ENCODE results near the gene TMEM181.
"Not testable (repeated sequence)": the region's sequence is repeated elsewhere in the genome, so short reads cannot be mapped to it uniquely, and the experiment has no call there.

TMEM181 gene

DNA sequence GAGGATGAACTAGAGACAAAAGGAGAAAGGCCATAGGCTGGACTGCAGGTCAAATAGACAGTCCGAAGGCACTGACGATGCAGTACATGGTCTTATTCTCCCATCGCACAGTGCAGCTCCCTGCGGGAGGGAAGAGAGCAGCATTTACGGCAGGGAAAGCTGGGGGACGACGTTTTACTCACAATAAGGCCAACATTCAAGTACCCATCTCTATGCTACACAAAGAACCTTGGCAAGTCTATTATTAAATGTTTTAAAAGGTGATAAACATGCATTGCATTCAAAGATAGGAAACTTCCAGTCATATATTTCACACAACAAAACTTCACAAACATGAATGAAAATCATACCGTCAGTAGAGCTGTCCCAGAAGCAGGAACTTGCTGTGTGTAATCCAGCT lies 76.9 kb downstream of the TMEM181 start:
- FAIRE-seq (no peak), DNase-seq (ENCODE audit: low spot score) (no peak)

DNA sequence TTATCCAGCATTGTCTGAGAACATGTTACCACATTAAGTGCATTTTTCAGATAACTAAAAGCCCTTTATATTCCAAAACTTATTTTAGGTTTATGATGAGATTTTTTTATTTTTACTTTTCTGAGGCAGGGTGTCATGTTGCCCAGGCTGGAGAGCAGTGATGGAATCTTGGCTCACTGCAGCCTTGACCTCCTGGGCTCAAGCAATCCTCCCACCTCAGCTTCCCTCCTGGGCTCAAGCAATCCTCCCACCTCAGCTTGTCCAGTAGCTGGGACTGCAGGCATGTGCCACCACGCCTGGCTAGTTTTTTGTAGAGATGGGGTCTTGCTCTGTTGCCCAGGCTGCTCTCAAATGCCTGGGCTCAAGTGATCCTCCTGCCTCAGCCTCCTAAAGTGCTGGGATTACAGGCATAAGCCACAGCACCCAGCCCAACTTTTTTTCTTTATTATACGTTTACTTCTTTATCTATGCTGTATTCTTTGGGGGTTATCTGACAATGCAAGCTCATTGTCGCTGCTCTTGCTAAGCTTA lies 78.5 kb downstream of the TMEM181 start:
- no peak for FAIRE-seq
- no peak for DNase-seq (ENCODE audit: low spot score)

DNA sequence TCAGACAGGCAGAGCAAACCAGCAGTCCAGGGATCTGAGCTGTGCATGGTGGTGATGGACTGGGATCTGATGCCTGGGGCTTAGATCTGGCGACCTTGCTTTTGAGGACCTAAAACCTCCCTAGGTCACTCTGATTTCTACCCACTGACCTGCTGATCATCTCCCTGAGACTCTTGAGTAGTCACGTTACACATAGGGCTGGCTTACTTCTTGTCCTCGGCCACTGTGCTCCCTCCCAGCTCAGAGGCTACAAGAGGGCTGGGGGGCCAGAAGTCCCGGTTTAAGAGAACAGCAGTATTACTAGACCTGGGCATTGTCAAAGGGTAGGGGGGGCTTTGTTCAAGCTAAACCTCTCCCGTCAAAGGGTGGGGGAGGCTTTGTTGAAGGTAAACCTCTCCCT lies 79.2 kb downstream of the TMEM181 start:
- FAIRE-seq = no peak
- no peak for DNase-seq (ENCODE audit: low spot score)

DNA sequence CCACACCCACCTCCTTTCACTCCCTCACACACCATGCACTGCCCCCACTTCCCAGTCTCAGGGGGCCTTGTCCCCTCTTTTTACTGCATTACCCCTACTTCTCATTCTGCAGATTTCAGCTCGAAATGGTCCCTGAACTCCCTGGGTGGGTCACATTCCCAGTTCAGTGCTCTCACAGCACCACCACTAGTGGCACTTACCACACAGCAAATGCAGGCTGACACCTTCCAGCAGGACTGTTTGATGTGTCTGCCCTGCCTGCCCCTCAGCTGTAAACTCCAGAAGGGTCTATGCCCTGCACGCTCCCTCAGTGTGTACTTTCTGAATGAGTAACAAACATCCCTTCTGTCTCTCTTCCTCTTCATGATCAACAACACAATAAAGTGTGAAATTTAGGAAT lies 80.6 kb downstream of the TMEM181 start:
- DNase-seq (ENCODE audit: low spot score) (no peak), FAIRE-seq (no peak)

DNA sequence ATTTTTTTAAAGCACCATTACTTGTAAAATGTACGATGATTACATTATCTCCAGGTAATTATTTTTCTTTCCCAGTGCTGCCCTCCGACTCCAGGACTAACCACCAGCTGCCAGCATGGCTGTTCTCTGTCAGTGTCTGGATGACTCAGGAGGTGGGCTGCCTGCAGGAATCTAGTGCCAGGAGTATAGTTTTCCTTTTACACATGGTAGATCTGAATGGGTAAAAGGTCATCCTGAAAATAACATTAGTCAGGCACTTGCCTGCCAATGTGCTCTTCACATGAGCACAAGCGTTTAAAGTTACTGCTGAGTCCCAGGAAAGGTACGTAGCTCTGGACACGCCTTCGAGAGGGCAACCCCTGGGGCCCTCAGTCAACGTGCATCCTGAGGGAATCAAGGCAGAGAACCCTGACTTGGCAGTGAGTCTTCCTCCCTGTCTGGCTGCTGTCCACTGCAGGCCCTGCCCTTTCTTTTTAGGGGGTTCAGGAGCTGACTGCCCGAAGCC lies 82.3 kb downstream of the TMEM181 start:
- no peak for FAIRE-seq
- peak; percentile 46 for DNase-seq (ENCODE audit: low spot score)

DNA sequence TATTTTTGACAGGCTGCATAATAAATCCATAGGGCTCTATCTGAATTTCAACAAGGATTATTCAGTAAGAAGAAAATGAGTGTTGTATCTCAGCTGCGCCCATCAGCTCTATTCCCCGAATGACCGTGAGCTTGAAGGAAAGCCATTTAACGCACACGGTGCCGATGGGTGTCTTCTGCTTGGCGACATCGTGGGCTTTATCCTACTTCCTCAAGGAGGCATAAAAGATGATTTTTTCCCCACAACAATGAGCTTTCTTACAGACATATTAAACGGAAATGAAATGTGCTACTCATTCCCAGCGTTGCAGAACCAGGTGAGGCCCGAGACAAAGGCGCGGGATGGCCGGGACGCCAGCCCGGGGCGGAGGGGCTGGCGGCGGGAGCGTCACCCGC lies 83.9 kb downstream of the TMEM181 start:
- DNase-seq (ENCODE audit: low spot score) = no peak
- FAIRE-seq = no peak

DNA sequence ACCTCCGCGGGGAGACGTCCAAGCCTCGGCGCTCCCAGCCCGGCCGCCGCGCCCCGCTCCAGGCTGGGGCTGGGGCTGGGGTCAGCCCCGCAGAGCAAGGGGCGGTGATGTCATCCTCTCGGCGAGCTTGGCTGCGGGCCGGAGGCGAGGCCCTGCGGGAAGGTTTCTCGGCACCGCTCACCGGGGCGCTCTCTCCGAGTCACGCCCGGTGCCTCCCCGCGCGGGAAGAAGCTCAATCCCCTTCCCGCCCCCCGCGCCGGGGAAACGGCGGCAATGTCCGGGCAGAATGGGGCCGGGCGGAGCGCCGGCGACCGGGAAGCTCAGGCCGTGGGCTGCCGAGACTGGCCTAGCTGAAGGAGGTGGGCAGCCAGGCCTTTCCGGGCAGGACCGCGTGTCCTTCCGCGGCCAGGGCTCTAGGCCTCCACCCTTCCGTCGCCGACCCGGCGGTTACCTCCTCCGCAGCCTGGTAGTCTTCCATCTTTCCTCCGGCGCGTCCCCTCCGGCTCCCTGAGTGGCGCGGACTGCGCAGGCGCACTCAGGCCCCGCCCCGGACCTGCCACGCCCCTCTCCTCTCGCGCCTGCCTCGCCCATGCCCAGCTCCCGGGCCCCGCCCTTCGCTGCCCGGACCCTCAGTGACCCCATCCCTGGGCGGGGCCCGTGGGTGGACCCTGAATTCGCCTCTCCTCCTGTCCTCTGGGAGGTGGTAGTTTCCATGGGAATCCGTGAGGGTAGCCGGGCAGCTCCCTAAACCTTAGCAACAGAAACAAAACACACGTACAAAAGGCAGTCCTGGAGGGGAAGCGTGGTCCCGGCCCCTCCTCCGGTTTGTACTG lies 84.6 kb downstream of the TMEM181 start, which contains the start of gene DYNLT1:
Gene DYNLT1, minus strand, starts transcription at position 513 of the 833 bp plus-strand sequence. Its CDS starts 35 bp downstream, at position 478.
- FAIRE-seq = peak; percentile 86
- DNase-seq (ENCODE audit: low spot score) = peak; percentile 97

DNA sequence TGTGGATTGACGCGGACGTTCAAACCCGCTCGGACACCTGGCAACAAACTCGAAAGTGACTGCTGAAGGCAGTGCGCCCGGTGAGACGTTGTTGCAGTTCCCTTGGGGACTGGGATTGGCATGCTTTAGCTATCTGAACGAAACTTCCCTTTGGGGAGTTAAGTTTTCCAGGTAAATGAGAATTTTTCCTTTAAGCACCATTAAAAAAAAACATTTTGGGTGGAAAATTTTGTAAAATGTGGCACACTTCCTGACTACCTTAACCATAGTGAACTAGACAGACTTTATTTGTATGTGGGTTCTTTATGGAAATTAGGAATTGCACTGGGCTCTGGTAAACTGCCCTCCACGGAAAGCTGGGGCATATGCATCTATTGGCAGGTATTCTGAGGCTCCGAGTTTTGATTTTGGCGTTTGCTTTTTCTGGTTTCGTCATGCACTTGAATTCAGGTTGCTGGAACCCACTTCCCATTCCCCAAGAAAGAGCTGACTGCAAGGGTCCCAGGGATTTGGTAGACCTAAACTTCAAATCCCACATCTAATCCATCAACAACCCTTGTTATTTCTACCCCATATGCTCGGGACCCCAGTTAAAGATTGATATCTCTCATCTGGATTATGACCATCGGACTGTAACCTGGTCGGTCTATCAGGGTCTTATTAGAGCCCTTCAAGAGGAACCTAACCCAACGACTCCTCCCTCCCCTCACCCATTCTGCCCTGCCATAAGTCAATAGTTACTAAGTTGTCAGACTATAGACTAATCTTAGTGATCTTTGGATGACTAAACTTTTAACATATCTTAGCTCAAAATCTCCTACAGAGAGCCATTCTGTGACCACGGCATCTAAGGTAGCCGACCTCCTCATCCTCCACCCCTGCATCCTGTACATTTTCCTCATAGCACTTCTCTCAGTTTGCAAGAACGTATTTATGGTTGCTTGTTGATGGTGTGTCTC lies 85.5 kb downstream of the TMEM181 start:
- DNase-seq (ENCODE audit: low spot score) = no peak
- no peak for FAIRE-seq

DNA sequence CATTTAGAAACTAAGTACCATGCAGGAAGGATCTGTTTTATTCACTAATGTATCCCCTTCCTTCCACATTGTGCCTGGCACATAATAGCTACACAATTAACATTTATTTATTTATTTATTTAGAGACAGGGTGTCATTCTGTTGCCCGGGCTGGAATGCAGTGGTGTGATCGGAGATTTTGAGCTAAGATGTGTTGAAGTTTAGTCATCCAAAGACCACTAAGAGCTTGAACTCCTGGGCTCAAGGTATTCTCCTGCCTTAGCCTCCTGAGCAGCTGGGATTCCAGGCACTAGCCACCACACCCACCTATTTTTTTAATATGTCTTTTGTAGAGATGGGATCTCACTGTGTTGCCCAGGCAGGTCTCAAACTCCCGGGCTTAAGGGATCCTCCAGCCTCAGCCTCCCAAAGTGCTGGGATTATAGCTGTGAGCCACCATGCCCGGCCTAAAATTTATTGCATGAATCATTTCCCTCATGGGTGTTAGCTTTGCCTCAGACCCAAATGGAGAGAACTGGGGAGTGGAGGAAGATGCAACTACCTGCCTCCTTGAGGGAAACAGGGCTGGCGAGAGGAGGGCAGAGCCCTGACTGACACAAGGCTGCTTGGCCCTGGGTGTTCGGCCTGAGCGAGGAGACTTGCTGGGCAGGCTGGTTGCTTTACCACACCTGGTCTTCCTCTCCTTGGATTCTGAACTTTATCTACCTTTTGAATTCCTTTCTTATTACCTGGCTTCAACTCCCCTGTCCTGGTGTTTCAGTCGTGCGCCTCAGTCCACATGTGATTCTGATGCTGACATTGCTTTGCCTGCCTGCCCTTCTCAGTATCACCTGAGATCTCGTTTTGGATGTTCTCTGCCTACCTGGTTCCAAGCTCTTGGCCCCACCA lies 86.4 kb downstream of the TMEM181 start:
- FAIRE-seq (no peak), DNase-seq (ENCODE audit: low spot score) (no peak)

DNA sequence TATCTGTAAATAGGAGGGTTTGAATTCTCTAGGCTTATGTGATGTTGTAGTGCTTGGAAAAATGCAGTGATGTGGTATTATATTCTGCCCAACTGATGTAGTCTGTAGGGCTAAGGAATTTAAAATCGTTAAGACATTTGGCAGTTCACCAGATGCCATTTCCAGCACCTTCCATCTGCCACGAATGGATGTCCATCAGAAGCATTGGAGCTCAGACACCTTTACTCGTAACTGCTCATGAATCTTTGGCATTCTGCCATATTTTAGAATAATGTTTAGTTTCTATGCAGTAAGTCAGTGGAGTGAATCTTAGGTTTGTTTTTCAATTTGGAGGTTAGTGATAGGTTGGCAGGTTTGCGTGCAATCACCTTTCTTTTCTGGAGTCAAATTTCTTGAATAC lies 87.6 kb downstream of the TMEM181 start:
- no peak for FAIRE-seq
- no peak for DNase-seq (ENCODE audit: low spot score)

DNA sequence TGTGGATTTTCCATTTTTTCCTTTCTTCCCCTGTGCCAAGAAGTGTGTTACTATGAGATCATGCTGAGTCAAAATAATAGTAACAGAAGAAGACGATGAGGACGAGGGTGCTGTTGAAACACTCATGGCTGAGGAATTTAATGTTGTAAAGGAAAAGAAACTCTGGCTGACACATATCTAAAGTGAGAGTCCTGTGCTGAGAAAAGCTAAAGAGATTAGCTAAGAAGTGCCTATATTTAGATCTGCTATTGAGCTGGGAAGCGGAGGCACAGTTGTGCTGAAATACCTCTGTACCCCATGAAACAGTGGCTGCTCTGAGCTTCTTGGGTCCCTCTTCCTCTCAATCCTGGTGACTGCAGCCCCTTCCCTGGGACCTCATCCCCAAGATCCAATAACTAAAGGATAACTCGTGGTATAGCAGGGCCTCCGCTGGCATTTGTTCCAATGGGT lies 88.8 kb downstream of the TMEM181 start:
- DNase-seq (ENCODE audit: low spot score) (peak; percentile 46), FAIRE-seq (no peak)

DNA sequence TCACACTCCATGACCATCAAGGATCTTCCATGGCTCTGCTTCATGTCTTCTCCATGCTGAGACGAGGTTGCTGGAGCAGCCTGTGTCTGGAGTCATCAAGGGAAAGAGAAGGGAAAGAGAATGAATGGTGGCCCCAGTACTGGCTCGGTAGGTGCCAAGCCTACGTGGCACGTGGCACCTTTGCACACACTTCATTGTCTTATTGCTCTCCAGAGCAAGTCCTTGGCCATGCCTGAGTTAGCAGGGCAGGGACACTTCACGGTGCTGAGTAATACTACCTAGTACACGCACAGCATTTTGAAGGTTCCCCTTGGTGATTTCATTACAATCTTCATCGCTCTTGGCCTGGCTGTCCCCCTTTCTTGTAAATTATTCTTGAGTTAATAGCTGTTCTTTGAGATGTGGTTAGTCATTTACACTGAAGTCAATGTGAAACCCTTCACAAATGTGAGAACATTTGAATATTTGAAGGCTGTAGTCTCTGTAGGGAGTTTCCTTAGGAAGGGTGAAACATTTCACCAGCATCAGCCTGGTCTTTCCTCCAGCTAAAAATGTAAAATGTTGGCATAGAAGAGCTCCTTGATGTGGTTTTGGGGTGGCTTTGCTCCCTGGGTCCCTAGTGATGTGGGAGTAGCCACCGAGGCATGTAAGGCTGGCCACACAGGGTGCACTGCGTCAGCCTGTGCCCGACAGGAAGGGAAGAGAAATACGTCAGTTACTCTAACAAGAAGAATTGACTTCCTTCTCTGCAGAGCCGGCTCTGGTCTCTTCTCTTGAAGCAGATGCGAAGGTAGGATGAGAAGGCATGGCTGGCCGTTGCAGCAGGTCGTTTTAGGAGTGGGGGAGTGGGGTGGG lies 89.6 kb downstream of the TMEM181 start, which contains the start of gene SYTL3:
Gene SYTL3, plus strand, starts transcription at position 766 of the 855 bp plus-strand sequence. CDS start 13,215 bp downstream, outside the sequence.
- DNase-seq (ENCODE audit: low spot score) (peak; percentile 48), FAIRE-seq (no peak)

DNA sequence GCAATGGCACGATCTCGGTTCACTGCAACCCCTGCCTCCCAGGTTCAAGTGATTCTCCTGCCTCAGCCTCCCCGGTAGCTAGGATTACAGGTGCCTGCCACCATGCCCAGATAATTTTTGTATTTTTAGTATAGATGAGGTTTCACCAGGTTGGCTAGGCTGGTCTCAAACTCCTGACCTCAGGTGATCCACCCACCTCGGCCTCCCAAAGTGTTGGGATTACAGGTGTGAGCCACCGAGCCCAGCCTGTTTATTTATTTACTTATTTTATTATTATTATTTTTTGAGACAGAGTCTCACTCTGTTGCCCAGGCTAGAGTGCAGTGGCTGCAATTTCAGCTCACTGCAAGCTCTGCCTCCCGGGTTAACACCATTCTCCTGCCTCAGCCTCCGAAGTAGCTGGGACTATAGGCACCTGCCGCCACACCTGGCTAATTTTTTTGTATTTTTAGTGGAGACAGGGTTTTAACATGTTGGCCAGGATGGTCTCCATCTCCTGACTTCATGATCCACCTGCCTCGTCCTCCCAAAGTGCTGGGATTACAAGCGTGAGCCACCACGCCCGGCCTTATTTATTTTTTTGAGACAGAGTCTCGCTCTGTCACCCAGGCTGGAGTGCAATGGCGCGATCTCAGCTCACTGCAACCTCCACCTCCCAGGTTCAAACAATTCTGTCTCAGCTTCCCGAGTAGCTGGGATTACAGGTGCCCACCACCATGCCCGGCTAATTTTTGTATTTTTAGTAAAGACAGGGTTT lies 92.3 kb downstream of the TMEM181 start:
- FAIRE-seq; DNase-seq (ENCODE audit: low spot score): not testable (repeated sequence)

DNA sequence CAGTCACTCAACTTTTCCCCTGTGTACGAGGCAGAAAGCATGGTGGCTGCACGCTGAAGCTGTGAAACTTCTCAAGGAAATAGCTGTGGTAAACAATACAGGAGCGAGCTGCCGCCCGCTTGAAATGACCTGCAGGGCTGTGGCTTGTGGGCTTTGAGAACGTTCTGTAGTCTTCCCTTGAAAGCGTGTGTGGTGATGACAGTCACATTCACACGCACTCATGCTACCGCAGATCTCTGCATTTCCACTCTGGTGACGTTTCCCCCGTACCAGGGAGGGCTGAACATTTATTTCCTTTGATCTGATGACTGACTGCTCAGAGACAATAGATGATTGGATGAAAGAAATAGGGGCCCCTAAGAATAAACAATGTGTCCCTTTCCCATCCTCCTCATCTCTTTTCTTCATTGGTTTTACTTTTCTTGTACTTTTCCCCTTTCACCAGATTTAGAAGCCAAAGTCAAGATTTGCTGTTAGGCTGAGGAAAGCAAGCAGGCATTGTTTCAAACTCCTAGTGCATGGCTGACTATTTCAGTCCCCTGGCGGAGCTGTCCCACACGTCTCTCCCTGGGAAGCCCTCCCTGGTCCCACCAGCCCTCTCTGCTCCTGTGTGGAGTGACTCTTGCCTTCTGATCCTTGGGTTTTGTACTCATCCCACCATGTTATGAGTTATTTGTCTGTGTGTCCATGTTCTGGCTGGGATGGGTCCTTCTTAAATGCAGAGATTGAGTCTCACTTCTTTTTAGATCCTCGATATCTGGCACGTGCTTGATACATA lies 93.9 kb downstream of the TMEM181 start:
- FAIRE-seq (no peak), DNase-seq (ENCODE audit: low spot score) (no peak)

DNA sequence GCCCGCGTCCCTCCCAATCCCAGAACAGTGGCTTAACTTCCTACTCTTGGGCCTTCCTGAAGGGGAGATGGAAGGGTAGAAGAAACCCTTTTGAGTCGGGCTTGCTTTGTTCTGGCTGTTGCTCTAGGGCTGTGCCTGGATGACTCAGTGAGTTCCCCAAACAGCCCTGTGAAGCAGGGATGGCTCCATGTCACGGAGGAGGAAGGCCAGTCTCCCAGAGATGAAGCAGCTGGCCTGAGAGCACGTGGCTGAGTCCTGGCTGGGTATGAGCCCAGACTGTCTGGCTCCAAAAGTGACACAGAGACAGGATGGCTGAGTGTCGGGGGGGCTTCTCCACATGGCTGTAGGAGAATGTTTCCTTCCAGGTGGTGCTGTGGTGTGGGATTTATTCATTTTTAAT lies 94.6 kb downstream of the TMEM181 start:
- DNase-seq (ENCODE audit: low spot score) (peak; percentile 50), FAIRE-seq (no peak)

DNA sequence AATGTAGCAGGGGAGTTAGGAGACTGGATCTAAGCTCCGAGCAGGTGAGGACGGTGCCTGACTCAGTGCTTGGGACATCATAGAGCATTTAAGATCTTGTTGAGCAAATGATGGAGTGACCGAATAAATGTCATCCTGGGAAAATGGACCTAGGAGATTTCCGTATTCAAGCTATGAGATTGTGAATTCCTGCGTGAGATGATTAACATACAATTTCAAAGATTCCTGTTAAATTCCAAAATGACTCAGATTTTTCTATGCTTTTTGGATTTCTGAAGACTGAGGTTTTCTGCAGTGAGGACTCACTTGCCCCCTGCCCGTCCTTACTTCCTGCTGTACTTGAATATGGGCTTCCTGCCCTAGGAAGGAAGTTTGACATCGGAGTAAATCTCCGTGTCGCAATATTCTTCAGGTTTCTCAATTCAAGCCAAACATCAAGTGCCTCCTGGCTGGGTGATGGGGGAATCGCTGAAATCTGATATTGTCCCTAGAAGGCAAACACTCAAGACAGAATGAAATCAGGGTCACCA lies 95.1 kb downstream of the TMEM181 start:
- FAIRE-seq (no peak), DNase-seq (ENCODE audit: low spot score) (no peak)

DNA sequence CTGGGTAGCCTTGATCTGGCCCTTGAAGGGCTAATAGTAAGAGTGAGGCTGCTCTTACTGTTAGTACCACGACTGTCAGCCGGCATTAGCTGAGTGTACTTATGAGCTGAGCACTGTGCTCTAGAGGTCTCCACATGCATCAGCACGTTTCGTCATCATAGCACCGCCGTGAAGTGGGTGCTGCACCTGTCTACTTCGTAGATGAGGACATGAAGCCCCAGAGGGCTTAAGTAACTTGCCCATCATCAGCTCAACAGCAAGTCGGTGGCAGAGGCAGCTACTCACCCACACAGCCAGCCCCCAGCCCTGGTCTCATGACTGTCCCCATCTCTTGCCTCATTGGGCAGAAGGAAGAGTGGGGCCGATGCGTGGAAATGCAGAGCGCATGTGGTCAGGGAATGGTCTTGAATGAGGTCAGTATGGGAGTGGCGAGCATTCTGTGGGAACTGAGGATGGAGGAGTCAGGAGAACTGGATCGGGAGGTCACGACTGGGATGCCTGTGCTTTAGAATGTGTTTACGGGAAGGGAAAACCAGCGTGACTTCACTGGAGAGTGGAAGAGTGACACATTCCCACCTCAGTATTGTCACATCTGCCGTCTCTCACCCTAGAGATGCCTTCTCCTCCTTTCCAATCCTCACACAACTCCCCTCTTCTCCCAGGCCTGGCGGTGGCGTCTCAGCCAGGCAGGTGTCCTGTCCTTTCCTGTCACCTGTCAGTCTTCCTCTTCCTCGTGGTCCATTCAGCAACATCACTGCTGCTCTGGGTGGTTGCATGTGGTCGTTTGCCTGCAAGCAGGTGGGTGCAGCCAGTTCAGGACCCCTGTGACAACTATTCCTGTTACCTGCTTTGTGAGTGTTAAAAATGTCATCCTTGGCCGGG lies 95.9 kb downstream of the TMEM181 start:
- no peak for FAIRE-seq
- no peak for DNase-seq (ENCODE audit: low spot score)
